ENCODE measurements around the gene TSPEAR.

DNA sequence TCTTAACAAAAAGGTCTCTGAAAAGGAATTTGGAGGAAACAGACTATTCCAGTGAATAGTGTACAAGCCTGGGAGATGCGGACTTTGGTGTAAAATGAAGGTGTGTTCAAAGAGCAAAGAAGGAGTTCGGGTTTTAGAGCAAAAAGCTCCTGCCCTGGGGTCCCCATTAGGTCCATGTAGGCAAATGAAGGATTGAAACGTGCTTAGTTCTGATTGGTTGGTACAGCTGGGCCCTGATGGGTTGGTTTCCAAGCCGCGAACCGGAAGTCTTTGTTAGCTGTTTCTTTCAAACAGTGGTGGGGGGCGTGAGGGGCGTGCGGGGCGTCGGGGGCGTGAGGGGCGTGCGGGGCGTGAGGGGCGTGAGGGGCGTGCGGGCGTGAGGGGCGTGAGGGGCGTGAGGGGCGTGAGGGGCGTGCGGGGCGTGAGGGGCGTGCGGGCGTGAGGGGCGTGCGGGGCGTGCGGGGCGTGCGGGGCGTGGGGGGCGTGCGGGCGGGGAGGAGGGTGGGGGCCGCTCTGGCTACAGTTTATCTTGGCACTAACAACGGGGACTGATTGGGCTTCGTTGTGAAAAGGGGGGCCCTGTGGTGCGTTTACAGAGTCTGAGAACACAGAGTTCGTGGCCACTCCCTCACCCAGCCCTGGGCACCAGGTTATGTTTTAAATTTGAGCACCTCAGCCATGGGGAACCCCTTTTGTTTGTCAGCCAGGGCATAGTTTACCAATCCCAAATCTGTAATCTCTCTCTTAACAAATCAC, 226.7 kb downstream of the TSPEAR start:
- TF ChIP-seq, protein P1, sequence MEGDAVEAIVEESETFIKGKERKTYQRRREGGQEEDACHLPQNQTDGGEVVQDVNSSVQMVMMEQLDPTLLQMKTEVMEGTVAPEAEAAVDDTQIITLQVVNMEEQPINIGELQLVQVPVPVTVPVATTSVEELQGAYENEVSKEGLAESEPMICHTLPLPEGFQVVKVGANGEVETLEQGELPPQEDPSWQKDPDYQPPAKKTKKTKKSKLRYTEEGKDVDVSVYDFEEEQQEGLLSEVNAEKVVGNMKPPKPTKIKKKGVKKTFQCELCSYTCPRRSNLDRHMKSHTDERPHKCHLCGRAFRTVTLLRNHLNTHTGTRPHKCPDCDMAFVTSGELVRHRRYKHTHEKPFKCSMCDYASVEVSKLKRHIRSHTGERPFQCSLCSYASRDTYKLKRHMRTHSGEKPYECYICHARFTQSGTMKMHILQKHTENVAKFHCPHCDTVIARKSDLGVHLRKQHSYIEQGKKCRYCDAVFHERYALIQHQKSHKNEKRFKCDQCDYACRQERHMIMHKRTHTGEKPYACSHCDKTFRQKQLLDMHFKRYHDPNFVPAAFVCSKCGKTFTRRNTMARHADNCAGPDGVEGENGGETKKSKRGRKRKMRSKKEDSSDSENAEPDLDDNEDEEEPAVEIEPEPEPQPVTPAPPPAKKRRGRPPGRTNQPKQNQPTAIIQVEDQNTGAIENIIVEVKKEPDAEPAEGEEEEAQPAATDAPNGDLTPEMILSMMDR (IDR thresholded peaks at IDR 0.05; ENCODE audit: insufficient read depth, low read length, poor library complexity, severe bottlenecking), result no peak
- no peak for TF ChIP-seq EZH2phosphoT487 (conservative IDR thresholded peaks at IDR 0.05; ENCODE audit: low read length)

Data from SU-DHL-6 (cell line).